IMR-90 (cell line): ENCODE measurements around the gene FFAR3. TPM values are rescaled to one million over a fixed set of nuclear protein-coding genes. Genes with fewer than 3 reads are reported as not detected.

Source experiments
- ATAC-seq: fragments of 200-7000 bp; cut with Tn5 transposase; 2 replicates; pipeline ENCODE4 v1.9.1; 2020; ENCODE audit warnings: low read depth, mild to moderate bottlenecking, moderate library complexity
- BruUV-seq: library from RNA; stranded (reverse); fragments of 400-500 nt; replicated peaks from 2 replicates; lab custom pipeline; 2021; lab: Mats Ljungman, UMichigan
- CTCF ChIA-PET: fragments of 300-600 bp; formaldehyde crosslinking; extraction: SDS; loops from one replicate; lab custom pipeline; 2021; ENCODE audit warnings: antibody characterized with exemption; lab: Yijun Ruan, JAX
- POLR2A ChIA-PET: fragments of 300-600 bp; sonication (Branson Sonifier 250); formaldehyde crosslinking; loops from one replicate; lab custom pipeline; 2022; ENCODE audit warnings: antibody characterized with exemption; ENCODE audit not compliant: unreplicated experiment; lab: Charles Lee
- DNase-seq: peaks from one replicate; pipeline ENCODE4 v3.0.0; 2013
- H2AFZ ChIP-seq: replicated peaks from 2 replicates; pipeline ENCODE3; 2013; ENCODE audit warnings: low read length, mild to moderate bottlenecking; ENCODE audit not compliant: poor library complexity
- H2AK5ac ChIP-seq: 2 replicates; pipeline ENCODE4 v1.6.1; 2013; ENCODE audit warnings: low read depth, low read length, inconsistent platforms
- H2AK9ac ChIP-seq: replicated peaks from 2 replicates; pipeline ENCODE3; 2013; ENCODE audit warnings: mild to moderate bottlenecking, low read depth, low read length, moderate library complexity; ENCODE audit not compliant: poor library complexity
- H2BK120ac ChIP-seq: 2 replicates; pipeline ENCODE4 v1.6.1; 2013; ENCODE audit warnings: low read depth, low read length, inconsistent platforms
- H2BK15ac ChIP-seq: 3 replicates; pipeline ENCODE4 v1.6.1; 2013; ENCODE audit warnings: low read depth, low read length, inconsistent platforms
- H2BK20ac ChIP-seq: 2 replicates; pipeline ENCODE4 v1.6.1; 2013; ENCODE audit warnings: low read depth, mild to moderate bottlenecking, inconsistent platforms, low read length, moderate library complexity
- H2BK5ac ChIP-seq: 2 replicates; pipeline ENCODE4 v1.6.1; 2013; ENCODE audit warnings: mild to moderate bottlenecking, low read depth, low read length, inconsistent platforms; ENCODE audit not compliant: poor library complexity, severe bottlenecking
- H3K14ac ChIP-seq: replicated peaks from 2 replicates; pipeline ENCODE4 v1.6.1; 2013; ENCODE audit warnings: low read depth, low read length, inconsistent platforms
- H3K18ac ChIP-seq: 2 replicates; pipeline ENCODE4 v1.6.1; 2013; ENCODE audit warnings: low read depth, low read length, control low read depth
- H3K23ac ChIP-seq: 2 replicates; pipeline ENCODE4 v1.6.1; 2013; ENCODE audit warnings: low read depth, low read length, inconsistent platforms
- H3K27ac ChIP-seq: 2 replicates; pipeline ENCODE4 v1.5.1; 2013; ENCODE audit warnings: mild to moderate bottlenecking, control low read depth, low read length; ENCODE audit not compliant: insufficient read depth
- H3K27me3 ChIP-seq: 2 replicates; pipeline ENCODE4 v1.6.1; 2013; ENCODE audit warnings: low read length; ENCODE audit not compliant: control insufficient read depth, insufficient read depth
- H3K36me3 ChIP-seq: 2 replicates; pipeline ENCODE4 v1.6.1; 2013; ENCODE audit warnings: low read length, mixed read lengths; ENCODE audit not compliant: control insufficient read depth, insufficient read depth
- H3K4ac ChIP-seq: 2 replicates; pipeline ENCODE4 v1.6.1; 2013; ENCODE audit warnings: low read depth, low read length, inconsistent platforms
- H3K4me1 ChIP-seq: 2 replicates; pipeline ENCODE4 v1.6.1; 2013; ENCODE audit warnings: low read length, mixed read lengths; ENCODE audit not compliant: control insufficient read depth, insufficient read depth
- H3K4me2 ChIP-seq: 2 replicates; pipeline ENCODE4 v1.6.1; 2013; ENCODE audit warnings: low read depth, mild to moderate bottlenecking, control low read depth, low read length, moderate library complexity
- H3K4me3 ChIP-seq: 2 replicates; pipeline ENCODE4 v1.5.1; 2013; ENCODE audit warnings: low read depth, mild to moderate bottlenecking, control low read depth, low read length, moderate library complexity; ENCODE audit not compliant: insufficient read depth
- H3K56ac ChIP-seq: 2 replicates; pipeline ENCODE4 v1.6.1; 2013; ENCODE audit warnings: low read length, inconsistent platforms; ENCODE audit not compliant: insufficient read depth; ENCODE audit errors: extremely low read depth
- H3K79me1 ChIP-seq, 2 experiments: 2 replicates each; pipeline ENCODE4 v1.6.1; 2013; ENCODE audit warnings: low read length in 2 of 2, inconsistent platforms in 1 of 2, low read depth in 1 of 2
- H3K9ac ChIP-seq: 2 replicates; pipeline ENCODE4 v1.6.1; 2013; ENCODE audit warnings: low read depth, low read length, control low read depth
- H3K9me1 ChIP-seq: 2 replicates; pipeline ENCODE4 v1.6.1; 2013; ENCODE audit warnings: low read length, inconsistent platforms; ENCODE audit not compliant: insufficient read depth
- H3K9me3 ChIP-seq: 2 replicates; pipeline ENCODE4 v1.6.1; 2013; ENCODE audit warnings: low read length; ENCODE audit not compliant: control insufficient read depth, insufficient read depth
- H4K20me1 ChIP-seq: 2 replicates; pipeline ENCODE4 v1.6.1; 2013; ENCODE audit warnings: low read length, inconsistent platforms; ENCODE audit not compliant: insufficient read depth
- H4K5ac ChIP-seq: 2 replicates; pipeline ENCODE4 v1.6.1; 2013; ENCODE audit warnings: mild to moderate bottlenecking, low read depth, low read length, control low read depth
- H4K8ac ChIP-seq, 2 experiments: 2 replicates each; pipeline ENCODE4 v1.6.1; 2013; ENCODE audit warnings: low read depth in 2 of 2, low read length in 2 of 2, control low read depth in 1 of 2, inconsistent platforms in 1 of 2
- H4K91ac ChIP-seq: 2 replicates; pipeline ENCODE4 v1.6.1; 2013; ENCODE audit warnings: low read depth, low read length, inconsistent platforms; ENCODE audit not compliant: insufficient read depth
- BHLHE40 ChIP-seq: fragments of 150-350 bp; IDR thresholded peaks from 2 replicates; pipeline ENCODE4 v1.6.1; 2016; ENCODE audit warnings: mild to moderate bottlenecking, low read depth, low read length
- CEBPB ChIP-seq: IDR thresholded peaks from 2 replicates; pipeline ENCODE4 v1.6.1; 2012; ENCODE audit warnings: low read depth, low read length, improper control_type of control experiment
- MAFK ChIP-seq: IDR thresholded peaks from 2 replicates; pipeline ENCODE4 v1.6.1; 2012; ENCODE audit warnings: low read depth, low read length, improper control_type of control experiment
- MAZ ChIP-seq: IDR thresholded peaks from 2 replicates; pipeline ENCODE4 v1.6.1; 2012; ENCODE audit warnings: low read depth, mild to moderate bottlenecking, low read length, improper control_type of control experiment, moderate library complexity, borderline replicate concordance
- MXI1 ChIP-seq: IDR thresholded peaks from 2 replicates; pipeline ENCODE4 v1.6.1; 2012; ENCODE audit warnings: low read depth, mild to moderate bottlenecking, low read length, moderate library complexity, borderline replicate concordance
- NFE2L2 ChIP-seq: fragments of 150-350 bp; IDR thresholded peaks from 2 replicates; pipeline ENCODE4 v1.6.1; 2016; ENCODE audit warnings: low read depth, mild to moderate bottlenecking, low read length
- POLR2A ChIP-seq: IDR thresholded peaks from 2 replicates; pipeline ENCODE4 v1.6.1; 2012; ENCODE audit warnings: mild to moderate bottlenecking, low read depth, low read length
- RAD21 ChIP-seq: IDR thresholded peaks from 2 replicates; pipeline ENCODE4 v1.6.1; 2012; ENCODE audit warnings: low read length, improper control_type of control experiment
- RCOR1 ChIP-seq: IDR thresholded peaks from 2 replicates; pipeline ENCODE4 v1.6.1; 2012; ENCODE audit warnings: mild to moderate bottlenecking, low read length, improper control_type of control experiment; ENCODE audit not compliant: insufficient replicate concordance
- RFX5 ChIP-seq: IDR thresholded peaks from 2 replicates; pipeline ENCODE4 v1.8.0; 2012; ENCODE audit warnings: low read depth, mild to moderate bottlenecking, low read length, moderate library complexity
- SMC3 ChIP-seq: fragments of 150-350 bp; IDR thresholded peaks from 2 replicates; pipeline ENCODE4 v1.6.1; 2016; ENCODE audit warnings: low read depth, mild to moderate bottlenecking, antibody characterized with exemption, low read length, moderate library complexity
- WGBS, 2 experiments: methylation state at CpG; one replicate each; pipeline versions ENCODE4 v1.1.5 to v1.1.7; 2013; ENCODE audit warnings: missing lambda C conversion rate in 2 of 2; ENCODE audit not compliant: insufficient read length in 1 of 2; ENCODE audit errors: extremely low coverage in 2 of 2; 5-methylcytosine and 5-hydroxymethylcytosine counted together
- dilution Hi-C: fragments of 300-500 bp; cut with HindIII; formaldehyde crosslinking; loops from one replicate; pipeline ENCODE4 v1.14.3; 2018; ENCODE audit warnings: low sequenced_read_pairs; ENCODE audit not compliant: unreplicated experiment
- in situ Hi-C: fragments of 300-500 bp; cut with MboI; formaldehyde crosslinking; loops from 3 replicates; pipeline ENCODE4 v1.14.3; 2019; ENCODE audit warnings: low sequenced_read_pairs, inconsistent platforms, mixed read lengths
- intact Hi-C: fragments of 100-400 bp; cut with micrococcal nuclease; formaldehyde crosslinking; loops from 2 replicates; pipeline ENCODE4 v1.10.0; 2022
- polyA plus RNA-seq, 3 experiments: library from polyadenylated mRNA; depleted of rRNA; stranded (reverse); fragments of >200 nt; gene quantifications; 2 replicates each; pipeline ENCODE4 v1.2.3, GENCODE V29; 2012; ENCODE audit warnings: low replicate concordance in 1 of 3
- total RNA-seq: library from RNA; depleted of rRNA; stranded (reverse); fragments of >200 nt; gene quantifications from 2 replicates; pipeline ENCODE4 v1.2.3, GENCODE V29; 2012
- TF ChIP-seq, protein P1 (sequence below): conservative IDR thresholded peaks from 2 replicates; pipeline ENCODE4 v1.5.1; 2012; ENCODE audit warnings: mild to moderate bottlenecking, low read depth, low read length, improper control_type of control experiment
- TF ChIP-seq, protein P2 (sequence below): fragments of 150-350 bp; IDR thresholded peaks from 2 replicates; pipeline ENCODE4 v1.6.1; 2017; ENCODE audit warnings: mild to moderate bottlenecking, antibody characterized with exemption, low read length, low read depth
- TF ChIP-seq, protein P3 (sequence below): fragments of 150-350 bp; IDR thresholded peaks from 2 replicates; pipeline ENCODE4 v1.6.1; 2016; ENCODE audit warnings: low read depth, mild to moderate bottlenecking, low read length, moderate library complexity, borderline replicate concordance

FFAR3 gene
- total and polyA plus RNA-seq, 2 of the 4 experiments (the other 2 are of a cell fraction), result not detected

DNA sequence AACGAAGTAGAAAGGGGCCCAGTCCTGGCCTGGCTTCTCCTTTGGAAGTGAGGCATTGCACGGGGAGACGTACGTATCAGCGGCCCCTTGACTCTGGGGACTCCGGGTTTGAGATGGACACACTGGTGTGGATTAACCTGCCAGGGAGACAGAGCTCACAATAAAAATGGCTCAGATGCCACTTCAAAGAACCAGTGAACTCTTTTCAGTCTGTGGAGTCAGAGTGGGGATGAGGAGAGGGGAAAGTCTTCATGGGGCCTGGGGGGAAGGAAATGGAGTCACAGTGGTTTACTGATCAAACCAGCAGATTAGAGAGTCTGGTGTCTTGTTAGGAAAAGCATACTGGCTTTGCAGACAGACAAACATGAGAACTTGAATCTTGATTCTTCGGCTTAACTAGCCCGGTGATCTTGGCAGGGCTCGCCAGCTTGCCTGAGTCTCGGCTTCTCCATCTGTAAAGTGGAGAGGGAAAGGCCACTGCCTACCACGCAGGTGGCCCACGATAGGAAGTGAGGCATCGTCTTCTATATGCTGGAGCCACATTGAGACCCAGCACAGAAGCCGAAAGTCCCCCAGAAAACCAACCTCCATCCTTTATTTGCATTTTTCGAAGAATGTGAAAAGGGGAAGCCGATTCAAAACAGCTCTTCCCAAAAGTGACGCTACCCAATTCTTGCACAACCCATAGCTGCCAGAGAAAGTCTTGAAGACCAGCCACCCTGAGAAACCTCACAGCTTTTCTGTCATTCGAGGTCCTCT is 10.9 kb upstream of the FFAR3 start, which contains the start of gene FFAR1:
FFAR1 (plus strand) TSS at position 732 of the 759 bp plus-strand sequence. CDS start 3,650 bp downstream, outside the sequence.
- no peak within 1 kb of the TSS for H2AFZ ChIP-seq
- POLR2A ChIA-PET, result no interaction called here
- no peak within 1 kb of the TSS for H2BK120ac ChIP-seq
- no peak within 1 kb of the TSS for H4K91ac ChIP-seq
- 71% methylated on average over 5 of the region's 18 CpGs; no CpG with 5 or more reads in 1 of the 2 experiments for WGBS, 2 experiments
- no peak within 1 kb of the TSS for H3K4me3 ChIP-seq
- peaks cover 11% of the 10 kb centered on the region for H3K27me3 ChIP-seq
- no peak within 1 kb of the TSS for H4K8ac ChIP-seq
- CTCF ChIA-PET, result interaction anchor here (0.7 kb wide), 1 partner anchor 147 kb away, joined by 3 read pairs; no protein-coding TSS in a partner anchor
- H3K14ac ChIP-seq, result no peak within 1 kb of the TSS
- no peak within 1 kb of the TSS for H3K4me2 ChIP-seq
- no peak within 1 kb of the TSS for H3K56ac ChIP-seq
- H3K4me1 ChIP-seq, result no peaks in the 10 kb centered on the region
- H3K18ac ChIP-seq, result no peak within 1 kb of the TSS
- no peaks in the 10 kb centered on the region for H3K79me1 ChIP-seq
- no peaks in the 10 kb centered on the region for H3K36me3 ChIP-seq
- in situ Hi-C loops (loop anchor here (25.0 kb wide), 1 partner anchor 240 kb away; the partner anchor contains the start of gene PMIS2), intact Hi-C loops (no loop called here), dilution Hi-C loops (no loop called here)
- no peak for ATAC-seq
- H2AK5ac ChIP-seq, result no peak within 1 kb of the TSS
- H2BK15ac ChIP-seq, result no peak within 1 kb of the TSS
- no peak within 1 kb of the TSS for H2BK20ac ChIP-seq
- H4K5ac ChIP-seq, result no peak within 1 kb of the TSS
- no TSS peak for BruUV-seq
- DNase-seq, result no peak
- no peak within 1 kb of the TSS for H2BK5ac ChIP-seq
- no peak within 1 kb of the TSS for H3K4ac ChIP-seq
- no peak within 1 kb of the TSS for H2AK9ac ChIP-seq
- H3K9me1 ChIP-seq, result no peaks in the 10 kb centered on the region
- H3K9me3 ChIP-seq, result no peaks in the 10 kb centered on the region
- no peak within 1 kb of the TSS for H3K23ac ChIP-seq
- no peak within 1 kb of the TSS for H3K27ac ChIP-seq
- TF ChIP-seq RAD21, result no peak
- TF ChIP-seq POLR2A, result no peak
- TF ChIP-seq MXI1, result no peak
- TF ChIP-seq MAFK, result no peak
- no peak for TF ChIP-seq MAZ
- no peak for TF ChIP-seq RCOR1
- TF ChIP-seq NFE2L2, result no peak
- TF ChIP-seq CEBPB, result no peak
- no peak for TF ChIP-seq SMC3
- TF ChIP-seq, protein P1, sequence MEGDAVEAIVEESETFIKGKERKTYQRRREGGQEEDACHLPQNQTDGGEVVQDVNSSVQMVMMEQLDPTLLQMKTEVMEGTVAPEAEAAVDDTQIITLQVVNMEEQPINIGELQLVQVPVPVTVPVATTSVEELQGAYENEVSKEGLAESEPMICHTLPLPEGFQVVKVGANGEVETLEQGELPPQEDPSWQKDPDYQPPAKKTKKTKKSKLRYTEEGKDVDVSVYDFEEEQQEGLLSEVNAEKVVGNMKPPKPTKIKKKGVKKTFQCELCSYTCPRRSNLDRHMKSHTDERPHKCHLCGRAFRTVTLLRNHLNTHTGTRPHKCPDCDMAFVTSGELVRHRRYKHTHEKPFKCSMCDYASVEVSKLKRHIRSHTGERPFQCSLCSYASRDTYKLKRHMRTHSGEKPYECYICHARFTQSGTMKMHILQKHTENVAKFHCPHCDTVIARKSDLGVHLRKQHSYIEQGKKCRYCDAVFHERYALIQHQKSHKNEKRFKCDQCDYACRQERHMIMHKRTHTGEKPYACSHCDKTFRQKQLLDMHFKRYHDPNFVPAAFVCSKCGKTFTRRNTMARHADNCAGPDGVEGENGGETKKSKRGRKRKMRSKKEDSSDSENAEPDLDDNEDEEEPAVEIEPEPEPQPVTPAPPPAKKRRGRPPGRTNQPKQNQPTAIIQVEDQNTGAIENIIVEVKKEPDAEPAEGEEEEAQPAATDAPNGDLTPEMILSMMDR, result no peak
- TF ChIP-seq BHLHE40, result no peak
- TF ChIP-seq, protein P2, sequence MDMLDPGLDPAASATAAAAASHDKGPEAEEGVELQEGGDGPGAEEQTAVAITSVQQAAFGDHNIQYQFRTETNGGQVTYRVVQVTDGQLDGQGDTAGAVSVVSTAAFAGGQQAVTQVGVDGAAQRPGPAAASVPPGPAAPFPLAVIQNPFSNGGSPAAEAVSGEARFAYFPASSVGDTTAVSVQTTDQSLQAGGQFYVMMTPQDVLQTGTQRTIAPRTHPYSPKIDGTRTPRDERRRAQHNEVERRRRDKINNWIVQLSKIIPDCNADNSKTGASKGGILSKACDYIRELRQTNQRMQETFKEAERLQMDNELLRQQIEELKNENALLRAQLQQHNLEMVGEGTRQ, result no peak
- TF ChIP-seq, protein P3, sequence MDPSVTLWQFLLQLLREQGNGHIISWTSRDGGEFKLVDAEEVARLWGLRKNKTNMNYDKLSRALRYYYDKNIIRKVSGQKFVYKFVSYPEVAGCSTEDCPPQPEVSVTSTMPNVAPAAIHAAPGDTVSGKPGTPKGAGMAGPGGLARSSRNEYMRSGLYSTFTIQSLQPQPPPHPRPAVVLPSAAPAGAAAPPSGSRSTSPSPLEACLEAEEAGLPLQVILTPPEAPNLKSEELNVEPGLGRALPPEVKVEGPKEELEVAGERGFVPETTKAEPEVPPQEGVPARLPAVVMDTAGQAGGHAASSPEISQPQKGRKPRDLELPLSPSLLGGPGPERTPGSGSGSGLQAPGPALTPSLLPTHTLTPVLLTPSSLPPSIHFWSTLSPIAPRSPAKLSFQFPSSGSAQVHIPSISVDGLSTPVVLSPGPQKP, result no peak
- TF ChIP-seq RFX5, result no peak
- H3K9ac ChIP-seq, result no peak within 1 kb of the TSS
- no peaks in the 10 kb centered on the region for H4K20me1 ChIP-seq
